ENCODE results near the gene CHRNE.

CHRNE gene

GRCh38 chr17:4913994-4914393, 11.1 kb upstream of the CHRNE start:
- no peak for TF ChIP-seq USF1 (IDR thresholded peaks at IDR 0.05)
- peak; percentile 47 for TF ChIP-seq NFIC (IDR thresholded peaks at IDR 0.05)
- TF ChIP-seq CEBPB (IDR thresholded peaks at IDR 0.05) = no peak

- TF ChIP-seq EGR1 (IDR thresholded peaks at IDR 0.05) = no peak
- no peak for TF ChIP-seq FOXM1 (IDR thresholded peaks at IDR 0.05; ENCODE audit: borderline replicate concordance, low read depth)
- TF ChIP-seq TAF1 (IDR thresholded peaks at IDR 0.05; ENCODE audit: low read depth) = no peak
- no peak for TF ChIP-seq NFIC (IDR thresholded peaks at IDR 0.05)
- peak; percentile 79 for TF ChIP-seq CEBPB (IDR thresholded peaks at IDR 0.05)
- TF ChIP-seq YY1 (IDR thresholded peaks at IDR 0.05; ENCODE audit: low read depth) = no peak
- TF ChIP-seq REST (IDR thresholded peaks at IDR 0.05; ENCODE audit: low read depth) = no peak
- TF ChIP-seq EP300 (IDR thresholded peaks at IDR 0.05; ENCODE audit: borderline replicate concordance) = no peak
- TF ChIP-seq MAX (IDR thresholded peaks at IDR 0.05) = no peak
- TF ChIP-seq USF1 (IDR thresholded peaks at IDR 0.05) = no peak
- no peak for TF ChIP-seq CREB1 (IDR thresholded peaks at IDR 0.05; ENCODE audit: low read depth)
- peak; percentile 88 for TF ChIP-seq RAD21 (IDR thresholded peaks at IDR 0.05; ENCODE audit: low read depth)
- TF ChIP-seq TEAD4 (IDR thresholded peaks at IDR 0.05) = 0 out of 2 replicates have a peak, but pooled peaks have one; percentile 29
- no peak for TF ChIP-seq TCF12 (IDR thresholded peaks at IDR 0.05; ENCODE audit: low read depth)
- no peak for TF ChIP-seq ZBTB7A (IDR thresholded peaks at IDR 0.05; ENCODE audit: low read depth)
These were observed 6.0 kb upstream of the CHRNE start for GRCh38 chr17:4908711-4909496.

- TF ChIP-seq ZBTB7A (IDR thresholded peaks at IDR 0.05; ENCODE audit: low read depth) (no peak), CREB1 (IDR thresholded peaks at IDR 0.05; ENCODE audit: low read depth) (no peak), EP300 (IDR thresholded peaks at IDR 0.05; ENCODE audit: borderline replicate concordance) (no peak), TCF12 (IDR thresholded peaks at IDR 0.05; ENCODE audit: low read depth) (no peak), YY1 (IDR thresholded peaks at IDR 0.05; ENCODE audit: low read depth) (no peak)
These were observed 5.4 kb upstream of the CHRNE start for GRCh38 chr17:4908301-4908700.

GRCh38 chr17:4902540-4902939, 358 bp downstream of the CHRNE start:
- no peak for TF ChIP-seq NFIC (IDR thresholded peaks at IDR 0.05)
- no peak for TF ChIP-seq TEAD4 (IDR thresholded peaks at IDR 0.05)
- TF ChIP-seq EP300 (IDR thresholded peaks at IDR 0.05; ENCODE audit: borderline replicate concordance) = no peak
- no peak for TF ChIP-seq FOXM1 (IDR thresholded peaks at IDR 0.05; ENCODE audit: borderline replicate concordance, low read depth)
- TF ChIP-seq REST (IDR thresholded peaks at IDR 0.05; ENCODE audit: low read depth) = no peak
- no peak for TF ChIP-seq CREB1 (IDR thresholded peaks at IDR 0.05; ENCODE audit: low read depth)
- TF ChIP-seq ZBTB7A (IDR thresholded peaks at IDR 0.05; ENCODE audit: low read depth) = no peak
- TF ChIP-seq USF1 (IDR thresholded peaks at IDR 0.05) = no peak
- TF ChIP-seq EGR1 (IDR thresholded peaks at IDR 0.05) = no peak
- TF ChIP-seq RAD21 (IDR thresholded peaks at IDR 0.05; ENCODE audit: low read depth) = no peak
- TF ChIP-seq MAX (IDR thresholded peaks at IDR 0.05) = no peak
- TF ChIP-seq YY1 (IDR thresholded peaks at IDR 0.05; ENCODE audit: low read depth) = no peak
- TF ChIP-seq TCF12 (IDR thresholded peaks at IDR 0.05; ENCODE audit: low read depth) = no peak
- TF ChIP-seq CEBPB (IDR thresholded peaks at IDR 0.05) = no peak

GRCh38 chr17:4901648-4902344, 1.1 kb downstream of the CHRNE start:
- TF ChIP-seq MAX (IDR thresholded peaks at IDR 0.05) (no peak), CEBPB (IDR thresholded peaks at IDR 0.05) (no peak), CREB1 (IDR thresholded peaks at IDR 0.05; ENCODE audit: low read depth) (no peak), USF1 (IDR thresholded peaks at IDR 0.05) (no peak), FOXM1 (IDR thresholded peaks at IDR 0.05; ENCODE audit: borderline replicate concordance, low read depth) (no peak), ZBTB7A (IDR thresholded peaks at IDR 0.05; ENCODE audit: low read depth) (no peak), TAF1 (IDR thresholded peaks at IDR 0.05; ENCODE audit: low read depth) (no peak), NFIC (IDR thresholded peaks at IDR 0.05) (no peak), TEAD4 (IDR thresholded peaks at IDR 0.05) (no peak), TCF12 (IDR thresholded peaks at IDR 0.05; ENCODE audit: low read depth) (no peak), EGR1 (IDR thresholded peaks at IDR 0.05) (no peak), REST (IDR thresholded peaks at IDR 0.05; ENCODE audit: low read depth) (no peak), YY1 (IDR thresholded peaks at IDR 0.05; ENCODE audit: low read depth) (no peak), RAD21 (IDR thresholded peaks at IDR 0.05; ENCODE audit: low read depth) (no peak), EP300 (IDR thresholded peaks at IDR 0.05; ENCODE audit: borderline replicate concordance) (no peak)

All from Ishikawa (cell line).